Liver (tissue), 9 donors: ENCODE data around the gene IL17RC. TPM values are rescaled to one million over a fixed set of nuclear protein-coding genes. Genes with fewer than 3 reads are reported as not detected.

ENCODE experiments used
- DNase-seq: peaks from one replicate; pipeline ENCODE4 v3.0.0-alpha.2; 2017; ENCODE audit warnings: low spot score
- H3K27ac ChIP-seq, 2 donors: one replicate each; pipeline ENCODE4 v1.7.0; 2013; ENCODE audit warnings: inconsistent platforms in 2 of 2, low read length in 2 of 2, control low read depth in 1 of 2, low read depth in 1 of 2, mild to moderate bottlenecking in 1 of 2
- H3K27me3 ChIP-seq, 4 donors: one replicate each; pipeline versions ENCODE4 v1.6.1 to v1.7.0; 2013; ENCODE audit warnings: low read length in 3 of 4, inconsistent platforms in 1 of 4, mild to moderate bottlenecking in 1 of 4, moderate library complexity in 1 of 4; ENCODE audit not compliant: control insufficient read depth in 4 of 4, insufficient read depth in 4 of 4
- H3K36me3 ChIP-seq, 4 donors: one replicate each; pipeline versions ENCODE4 v1.6.1 to v1.7.0; 2013; ENCODE audit warnings: low read length in 3 of 4, mild to moderate bottlenecking in 3 of 4, low read depth in 1 of 4, moderate library complexity in 1 of 4; ENCODE audit not compliant: control insufficient read depth in 4 of 4, insufficient read depth in 3 of 4
- H3K4me1 ChIP-seq, 4 donors: one replicate each; pipeline versions ENCODE4 v1.6.1 to v1.7.0; 2013; ENCODE audit warnings: low read length in 3 of 4, mild to moderate bottlenecking in 3 of 4, moderate library complexity in 1 of 4; ENCODE audit not compliant: control insufficient read depth in 4 of 4, insufficient read depth in 4 of 4
- H3K4me3 ChIP-seq, 3 donors: one replicate each; pipeline versions ENCODE4 v1.6.1 to v1.7.0; 2013; ENCODE audit warnings: low read length in 3 of 3, control low read depth in 1 of 3, low read depth in 1 of 3, mild to moderate bottlenecking in 1 of 3
- H3K9ac ChIP-seq, 2 donors: one replicate each; pipeline ENCODE4 v1.7.0; 2013; ENCODE audit warnings: low read length in 2 of 2, mild to moderate bottlenecking in 2 of 2, moderate library complexity in 2 of 2, control low read depth in 1 of 2, low read depth in 1 of 2
- H3K9me3 ChIP-seq, 4 donors: one replicate each; pipeline versions ENCODE4 v1.6.1 to v1.7.0; 2013; ENCODE audit warnings: low read length in 3 of 4; ENCODE audit not compliant: control insufficient read depth in 4 of 4
- ATF3 ChIP-seq: IDR thresholded peaks from 2 replicates; pipeline ENCODE4 v1.6.1; 2016; ENCODE audit warnings: antibody characterized with exemption
- EGR1 ChIP-seq, 2 donors: IDR thresholded peaks; 2 replicates each; pipeline ENCODE4 v1.6.1; 2016 to 2018; ENCODE audit warnings: antibody characterized with exemption in 2 of 2, low read depth in 2 of 2
- FOXA1 ChIP-seq: IDR thresholded peaks from 2 replicates; pipeline ENCODE4 v1.6.1; 2016; ENCODE audit warnings: antibody characterized with exemption
- FOXA2 ChIP-seq: IDR thresholded peaks from 2 replicates; pipeline ENCODE4 v1.6.1; 2016; ENCODE audit warnings: antibody characterized with exemption
- GABPA ChIP-seq, 2 donors: IDR thresholded peaks in 1 of 2; conservative IDR thresholded peaks in 1 of 2; 2 replicates each; pipeline ENCODE4 v1.6.1; 2016; ENCODE audit warnings: antibody characterized with exemption in 2 of 2, mild to moderate bottlenecking in 1 of 2, moderate library complexity in 1 of 2
- HNF4A ChIP-seq, 2 donors: conservative IDR thresholded peaks; 2 replicates each; pipeline ENCODE4 v1.6.1; 2016; ENCODE audit warnings: antibody characterized with exemption in 2 of 2, mild to moderate bottlenecking in 2 of 2
- HNF4G ChIP-seq: IDR thresholded peaks from 2 replicates; pipeline ENCODE4 v1.6.1; 2016; ENCODE audit warnings: antibody characterized with exemption
- MAX ChIP-seq: IDR thresholded peaks from 2 replicates; pipeline ENCODE4 v1.6.1; 2016; ENCODE audit warnings: antibody characterized with exemption
- NR2F2 ChIP-seq: IDR thresholded peaks from 2 replicates; pipeline ENCODE4 v1.6.1; 2016; ENCODE audit warnings: antibody characterized with exemption
- REST ChIP-seq: IDR thresholded peaks from 2 replicates; pipeline ENCODE4 v1.6.1; 2016; ENCODE audit warnings: antibody characterized with exemption, mild to moderate bottlenecking
- RXRA ChIP-seq, 2 donors: IDR thresholded peaks; 2 replicates each; pipeline ENCODE4 v1.6.1; 2017 to 2018; ENCODE audit warnings: antibody characterized with exemption in 2 of 2, mild to moderate bottlenecking in 1 of 2
- SP1 ChIP-seq: IDR thresholded peaks from 2 replicates; pipeline ENCODE4 v1.6.1; 2018; ENCODE audit warnings: antibody characterized with exemption, mild to moderate bottlenecking
- TAF1 ChIP-seq: conservative IDR thresholded peaks from 2 replicates; pipeline ENCODE4 v1.6.1; 2016; ENCODE audit warnings: antibody characterized with exemption, mild to moderate bottlenecking
- YY1 ChIP-seq: IDR thresholded peaks from 2 replicates; pipeline ENCODE4 v1.6.1; 2016; ENCODE audit warnings: antibody characterized with exemption, mild to moderate bottlenecking
- ZBTB33 ChIP-seq: IDR thresholded peaks from 2 replicates; pipeline ENCODE4 v1.6.1; 2016; ENCODE audit warnings: antibody characterized with exemption
- WGBS: extraction: QIAGEN DNeasy Blood & Tissue Kit; methylation state at CpG from one replicate; pipeline ENCODE4 v1.1.7; 2013; 5-methylcytosine and 5-hydroxymethylcytosine counted together
- polyA plus RNA-seq, 2 donors: library from polyadenylated mRNA; stranded (reverse) in 1 of 2; unstranded in 1 of 2; fragments of 200-250 nt in 1 of 2; fragments of >200 nt in 1 of 2; fragmentation: Nextera tagmentation in 1 of 2; extraction: Ambion mirVana in 1 of 2; gene quantifications; one replicate each; pipeline versions ENCODE4 v1.2.1 to v1.2.3, GENCODE V29; 2013 to 2015
- total RNA-seq, 2 donors: library from RNA; depleted of rRNA; stranded (reverse); fragments of >200 nt; gene quantifications; one replicate each; pipeline ENCODE4 v1.2.3, GENCODE V29; 2014
- TF ChIP-seq, protein P1 (sequence below): fragments of 150-350 bp; IDR thresholded peaks from 2 replicates; pipeline ENCODE4 v1.5.1; 2017; ENCODE audit warnings: improper control_type of control experiment, low read depth, low read length; ENCODE audit not compliant: missing input control
- donor health status: healthy.
- donor health status: healthy.
- donor health status: healthy.
- donor health status: healthy.
- donor health status: healthy.

IL17RC gene
- total and polyA plus RNA-seq, 4 donors = 15.4 to 62.8 (median 25.7) TPM

- WGBS = 8% methylated on average over 52 of the region's 52 CpGs
- no peak for DNase-seq
- no peaks in the 10 kb centered on the region for H3K9me3 ChIP-seq
- no peak for TF ChIP-seq REST
- no peak for TF ChIP-seq MAX
- TF ChIP-seq EGR1 (IDR thresholded peaks at IDR 0.05; ENCODE audit: low read depth in 2 of 2) = no peak
- TF ChIP-seq SP1 = no peak
- TF ChIP-seq FOXA1 = no peak
- no peak for TF ChIP-seq ATF3
- TF ChIP-seq YY1 = no peak
- TF ChIP-seq HNF4G = no peak
- TF ChIP-seq NR2F2 = no peak
- no peak for TF ChIP-seq FOXA2
- no peak for TF ChIP-seq GABPA (IDR thresholded peaks at IDR 0.05 in 1 of 2, conservative IDR thresholded peaks at IDR 0.05 in 1 of 2)
- TF ChIP-seq ZBTB33 = no peak
- TF ChIP-seq RXRA (IDR thresholded peaks at IDR 0.05) = no peak
- TF ChIP-seq, protein P1, sequence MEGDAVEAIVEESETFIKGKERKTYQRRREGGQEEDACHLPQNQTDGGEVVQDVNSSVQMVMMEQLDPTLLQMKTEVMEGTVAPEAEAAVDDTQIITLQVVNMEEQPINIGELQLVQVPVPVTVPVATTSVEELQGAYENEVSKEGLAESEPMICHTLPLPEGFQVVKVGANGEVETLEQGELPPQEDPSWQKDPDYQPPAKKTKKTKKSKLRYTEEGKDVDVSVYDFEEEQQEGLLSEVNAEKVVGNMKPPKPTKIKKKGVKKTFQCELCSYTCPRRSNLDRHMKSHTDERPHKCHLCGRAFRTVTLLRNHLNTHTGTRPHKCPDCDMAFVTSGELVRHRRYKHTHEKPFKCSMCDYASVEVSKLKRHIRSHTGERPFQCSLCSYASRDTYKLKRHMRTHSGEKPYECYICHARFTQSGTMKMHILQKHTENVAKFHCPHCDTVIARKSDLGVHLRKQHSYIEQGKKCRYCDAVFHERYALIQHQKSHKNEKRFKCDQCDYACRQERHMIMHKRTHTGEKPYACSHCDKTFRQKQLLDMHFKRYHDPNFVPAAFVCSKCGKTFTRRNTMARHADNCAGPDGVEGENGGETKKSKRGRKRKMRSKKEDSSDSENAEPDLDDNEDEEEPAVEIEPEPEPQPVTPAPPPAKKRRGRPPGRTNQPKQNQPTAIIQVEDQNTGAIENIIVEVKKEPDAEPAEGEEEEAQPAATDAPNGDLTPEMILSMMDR = no peak
- TF ChIP-seq HNF4A (conservative IDR thresholded peaks at IDR 0.05) = no peak
- no peak for TF ChIP-seq TAF1
- H3K9ac ChIP-seq = no peak within 1 kb of the TSS
- peaks cover 12 to 25% (median 18%) of the 10 kb centered on the region in 4 donors for H3K4me1 ChIP-seq
- H3K36me3 ChIP-seq = no peaks in the 10 kb centered on the region
- H3K4me3 ChIP-seq = peak within 1 kb of the TSS in 2 of 3 donors; percentile 32 to 53
- H3K27me3 ChIP-seq = peaks cover 0 to 3% (median 0%) of the 10 kb centered on the region in 4 donors
- H3K27ac ChIP-seq = no peak within 1 kb of the TSS
Observed at GRCh38 chr3:9951962-9952805, 35.3 kb downstream of the IL17RC start, which contains the start of gene PRRT3. PRRT3 (minus strand) TSS chr3:9952408; CDS start chr3:9950115, 2,293 bp downstream.
